Upper lobe of right lung (tissue), 1 donor: ENCODE data around the gene TANC2. TPM values are rescaled to one million over a fixed set of nuclear protein-coding genes. Genes with fewer than 3 reads are reported as not detected.

ENCODE experiments used
- ATAC-seq: fragments of 200-7000 bp; cut with Tn5 transposase; one replicate; pipeline ENCODE4 v1.9.1; 2020; ENCODE audit warnings: mild to moderate bottlenecking, moderate library complexity
- DNase-seq: peaks from one replicate; pipeline ENCODE4 v3.0.0-alpha.2; 2020
- H3K27ac ChIP-seq: fragments of 200-600 bp; one replicate; pipeline ENCODE4 v1.8.0; 2022
- H3K27me3 ChIP-seq: fragments of 200-600 bp; one replicate; pipeline ENCODE4 v1.8.0; 2022; ENCODE audit warnings: mild to moderate bottlenecking
- H3K36me3 ChIP-seq: fragments of 200-600 bp; one replicate; pipeline ENCODE4 v1.8.0; 2022
- H3K4me1 ChIP-seq: fragments of 200-600 bp; one replicate; pipeline ENCODE4 v1.8.0; 2022
- H3K4me3 ChIP-seq: fragments of 200-600 bp; one replicate; pipeline ENCODE4 v1.8.0; 2022; ENCODE audit warnings: mild to moderate bottlenecking
- H3K9me3 ChIP-seq: fragments of 200-600 bp; one replicate; pipeline ENCODE4 v1.8.0; 2022
- intact Hi-C: fragments of 100-400 bp; cut with DNase I; formaldehyde crosslinking; loops from one replicate; pipeline ENCODE4 v1.11.0; 2022
- long read RNA-seq: library from polyadenylated mRNA; unstranded; transcript quantifications from one replicate; pipeline ENCODE4 v2.0.0, GENCODE V29; 2021
- total RNA-seq: library from RNA; stranded (reverse); fragmentation: NEBNext Ultra II Directional; extraction: Animal tissue kit (Norgen Biotek cat#: 25700); gene quantifications from one replicate; pipeline ENCODE4 v1.2.1, GENCODE V29; 2021
- TF ChIP-seq, protein P1 (sequence below): fragments of 200-600 bp; IDR thresholded peaks from one replicate; pipeline ENCODE4 v1.8.0; 2022; ENCODE audit warnings: antibody characterized with exemption
- donor health status: DM: no; HTN: yes; CAD: no; lungs with severe emphysema.

Gene TANC2
- 114 TPM for total RNA-seq
- long read RNA-seq, partial matches to known transcripts = 9 of 37 reads
- long read RNA-seq, other reads (novel, unspliced or antisense) = 28 of 37 reads

- intact Hi-C loops = no loop called here
- TF ChIP-seq, protein P1, sequence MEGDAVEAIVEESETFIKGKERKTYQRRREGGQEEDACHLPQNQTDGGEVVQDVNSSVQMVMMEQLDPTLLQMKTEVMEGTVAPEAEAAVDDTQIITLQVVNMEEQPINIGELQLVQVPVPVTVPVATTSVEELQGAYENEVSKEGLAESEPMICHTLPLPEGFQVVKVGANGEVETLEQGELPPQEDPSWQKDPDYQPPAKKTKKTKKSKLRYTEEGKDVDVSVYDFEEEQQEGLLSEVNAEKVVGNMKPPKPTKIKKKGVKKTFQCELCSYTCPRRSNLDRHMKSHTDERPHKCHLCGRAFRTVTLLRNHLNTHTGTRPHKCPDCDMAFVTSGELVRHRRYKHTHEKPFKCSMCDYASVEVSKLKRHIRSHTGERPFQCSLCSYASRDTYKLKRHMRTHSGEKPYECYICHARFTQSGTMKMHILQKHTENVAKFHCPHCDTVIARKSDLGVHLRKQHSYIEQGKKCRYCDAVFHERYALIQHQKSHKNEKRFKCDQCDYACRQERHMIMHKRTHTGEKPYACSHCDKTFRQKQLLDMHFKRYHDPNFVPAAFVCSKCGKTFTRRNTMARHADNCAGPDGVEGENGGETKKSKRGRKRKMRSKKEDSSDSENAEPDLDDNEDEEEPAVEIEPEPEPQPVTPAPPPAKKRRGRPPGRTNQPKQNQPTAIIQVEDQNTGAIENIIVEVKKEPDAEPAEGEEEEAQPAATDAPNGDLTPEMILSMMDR = no peak
- peak; percentile 94 for ATAC-seq
- peaks cover 23% of the 10 kb centered on the region for H3K4me1 ChIP-seq
- peak; percentile 93 for DNase-seq
- H3K27me3 ChIP-seq = no peaks in the 10 kb centered on the region
- H3K27ac ChIP-seq = peak within 1 kb of the TSS; percentile 87
- no peaks in the 10 kb centered on the region for H3K36me3 ChIP-seq
- H3K4me3 ChIP-seq = peak within 1 kb of the TSS; percentile 78
- H3K9me3 ChIP-seq = no peaks in the 10 kb centered on the region
Observed at GRCh38 chr17:62965686-62966425, at the start of gene TANC2. TSS of gene TANC2 (plus strand) at chr17:62966235. CDS start at chr17:63009560, 43,325 bp downstream.

DNA sequence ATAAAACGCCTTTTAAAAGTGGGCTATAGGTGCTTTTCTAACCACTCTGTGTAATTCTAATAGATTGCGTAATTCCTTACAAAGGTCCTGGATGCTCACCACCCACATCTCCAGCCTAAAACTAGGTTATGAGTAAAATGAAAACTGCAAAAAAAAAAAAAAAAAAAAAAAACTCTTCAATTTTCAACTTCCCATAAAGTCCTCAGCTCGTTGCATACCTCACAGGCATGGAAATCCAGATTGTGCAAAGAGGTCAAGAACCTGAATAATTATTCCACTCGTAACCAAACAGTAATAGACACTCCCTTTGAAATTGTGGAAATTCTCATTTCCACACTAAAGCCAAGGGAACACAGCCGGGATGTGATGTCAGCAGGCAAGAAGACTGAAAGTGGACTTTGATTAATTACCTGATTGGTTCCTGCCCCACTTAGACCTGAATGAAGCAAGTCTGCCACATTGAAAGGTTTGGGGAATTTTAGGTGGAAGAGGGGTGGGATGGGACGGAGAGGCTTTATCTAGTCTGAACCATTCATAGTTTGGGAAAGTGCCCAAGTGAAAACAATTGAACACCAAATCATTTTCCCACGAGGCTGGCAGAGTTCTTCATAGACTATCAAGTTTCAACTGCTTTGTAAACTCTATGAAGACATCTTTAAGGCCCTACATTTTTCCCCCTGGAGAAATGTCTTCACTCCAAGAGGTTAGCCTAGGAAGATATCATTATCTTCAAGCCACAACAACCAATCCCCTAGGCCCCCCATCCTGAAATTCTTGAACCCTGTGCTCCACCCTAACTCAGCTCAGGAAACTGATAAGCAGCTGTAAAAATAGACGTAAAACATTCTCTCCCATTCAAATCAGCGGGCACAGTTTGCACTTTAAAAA is 49.1 kb upstream of the TANC2 start:
- Histone ChIP-seq H3K27ac (peak overlapping the region; percentile 53), H3K27me3 (no peaks in the 10 kb centered on the region), H3K36me3 (no peaks in the 10 kb centered on the region), H3K9me3 (no peaks in the 10 kb centered on the region), H3K4me3 (no peak overlapping the region), H3K4me1 (peaks cover 7% of the 10 kb centered on the region)
- TF ChIP-seq, protein P1 = no peak
- intact Hi-C loops = no loop called here
- DNase-seq (no peak), ATAC-seq (peak; percentile 76)

- Histone ChIP-seq H3K4me3 (no peak overlapping the region), H3K4me1 (peaks cover 12% of the 10 kb centered on the region), H3K27ac (no peak overlapping the region), H3K9me3 (no peaks in the 10 kb centered on the region), H3K36me3 (no peaks in the 10 kb centered on the region), H3K27me3 (no peaks in the 10 kb centered on the region)
- DNase-seq (no peak), ATAC-seq (no peak)
- intact Hi-C loops = no loop called here
- TF ChIP-seq, protein P1 = no peak
Observed at GRCh38 chr17:62919388-62919787, 46.6 kb upstream of the TANC2 start.

- Histone ChIP-seq H3K4me3 (no peak overlapping the region), H3K4me1 (peaks cover 12% of the 10 kb centered on the region), H3K27ac (no peak overlapping the region), H3K27me3 (no peaks in the 10 kb centered on the region), H3K9me3 (no peaks in the 10 kb centered on the region), H3K36me3 (no peaks in the 10 kb centered on the region)
- ATAC-seq = no peak
- TF ChIP-seq, protein P1 = no peak
- intact Hi-C loops = no loop called here
- no peak for DNase-seq
Observed at GRCh38 chr17:62920300-62920699, 45.7 kb upstream of the TANC2 start.

DNA sequence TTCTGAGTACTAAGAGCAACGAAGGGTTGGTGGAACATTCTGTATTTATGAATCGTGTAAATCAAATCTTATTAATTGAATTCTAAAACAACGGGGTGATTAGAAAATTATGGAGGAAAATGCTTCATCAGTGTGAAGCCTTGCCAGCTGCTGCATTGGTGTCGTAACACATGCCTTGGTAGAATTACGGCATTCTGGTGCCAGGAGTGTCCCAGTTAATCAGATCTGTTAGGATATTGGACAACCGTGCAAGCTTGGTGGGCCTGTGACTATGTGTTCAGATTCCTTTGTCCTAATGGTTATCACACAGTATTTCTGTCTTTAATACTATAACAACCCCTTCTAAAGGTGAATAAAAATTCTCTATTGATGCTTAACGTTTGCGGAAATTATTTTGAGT is 44.2 kb upstream of the TANC2 start:
- no peaks in the 10 kb centered on the region for H3K27me3 ChIP-seq
- H3K27ac ChIP-seq = no peak overlapping the region
- peaks cover 12% of the 10 kb centered on the region for H3K4me1 ChIP-seq
- no peaks in the 10 kb centered on the region for H3K9me3 ChIP-seq
- ATAC-seq (no peak), DNase-seq (no peak)
- TF ChIP-seq, protein P1 = no peak
- no peaks in the 10 kb centered on the region for H3K36me3 ChIP-seq
- H3K4me3 ChIP-seq = no peak overlapping the region
- intact Hi-C loops = no loop called here
